Panc1 (cell line): ENCODE data around the gene KCNB1. TPM values are rescaled to one million over a fixed set of nuclear protein-coding genes. Genes with fewer than 3 reads are reported as not detected.

Experiments used
- ATAC-seq: fragments of 200-7000 bp; cut with Tn5 transposase; 2 replicates; pipeline ENCODE4 v1.9.1; 2020; ENCODE audit warnings: mild to moderate bottlenecking, moderate library complexity
- BruUV-seq: library from RNA; stranded (reverse); fragments of 400-500 nt; replicated peaks from 2 replicates; lab custom pipeline; 2021; lab: Mats Ljungman, UMichigan
- CTCF ChIA-PET: fragments of 300-600 bp; sonication (Branson Sonifier 250); formaldehyde crosslinking; loops from one replicate; lab custom pipeline; 2022; ENCODE audit warnings: antibody characterized with exemption; lab: Charles Lee
- POLR2A ChIA-PET: fragments of 300-600 bp; sonication (Branson Sonifier 250); formaldehyde crosslinking; loops from one replicate; lab custom pipeline; 2022; ENCODE audit warnings: antibody characterized with exemption; lab: Charles Lee
- DNase-seq: peaks from one replicate; pipeline ENCODE4 v3.0.0-alpha.2; 2010; ENCODE audit warnings: low read depth, low spot score
- H3K27ac ChIP-seq: 2 replicates; pipeline ENCODE4 v1.5.1; 2011; ENCODE audit warnings: mild to moderate bottlenecking, low read length, inconsistent platforms
- H3K27me3 ChIP-seq: fragments of 200-500 bp; sonication (Bioruptor generic); 2 replicates; pipeline ENCODE4 v1.6.0; 2014; ENCODE audit warnings: low read length, inconsistent platforms; ENCODE audit not compliant: control insufficient read depth, insufficient read depth
- H3K36me3 ChIP-seq: fragments of 200-500 bp; sonication (Bioruptor generic); 2 replicates; pipeline ENCODE4 v1.5.1; 2014; ENCODE audit warnings: inconsistent platforms, mild to moderate bottlenecking, low read length, moderate library complexity; ENCODE audit not compliant: control insufficient read depth, insufficient read depth
- H3K4me1 ChIP-seq: 2 replicates; pipeline ENCODE4 v1.5.1; 2011; ENCODE audit warnings: inconsistent platforms, mild to moderate bottlenecking, low read length, moderate library complexity; ENCODE audit not compliant: control insufficient read depth, insufficient read depth
- H3K4me3 ChIP-seq, 2 experiments: 2 replicates each; pipeline ENCODE4 v1.5.1; 2011 to 2012; ENCODE audit warnings: low read depth in 2 of 2, low read length in 2 of 2, mild to moderate bottlenecking in 2 of 2, inconsistent platforms in 1 of 2, moderate library complexity in 1 of 2
- H3K9me3 ChIP-seq: fragments of 200-500 bp; sonication (Bioruptor generic); 2 replicates; pipeline ENCODE4 v1.5.1; 2014; ENCODE audit warnings: low read depth, mild to moderate bottlenecking, inconsistent platforms, low read length, moderate library complexity; ENCODE audit not compliant: control insufficient read depth, insufficient read depth
- CTCF ChIP-seq: fragments of 450-650 bp; IDR thresholded peaks from 2 replicates; pipeline ENCODE4 v1.5.1; 2017; ENCODE audit warnings: mild to moderate bottlenecking
- POLR2AphosphoS5 ChIP-seq: IDR thresholded peaks from 2 replicates; pipeline ENCODE4 v1.6.1; 2012; ENCODE audit warnings: mild to moderate bottlenecking, low read depth, low read length, moderate library complexity
- REST ChIP-seq, 2 experiments: IDR thresholded peaks; 2 replicates each; pipeline ENCODE4 v1.6.1; 2011 to 2012; ENCODE audit warnings: low read depth in 2 of 2, control low read depth in 1 of 2, low read length in 1 of 2, mild to moderate bottlenecking in 1 of 2, moderate library complexity in 1 of 2; ENCODE audit not compliant: insufficient read depth in 1 of 2
- SIN3A ChIP-seq: IDR thresholded peaks from 2 replicates; pipeline ENCODE4 v1.6.1; 2012; ENCODE audit warnings: low read depth, mild to moderate bottlenecking, low read length, moderate library complexity, borderline replicate concordance; ENCODE audit not compliant: insufficient read depth
- TCF7L2 ChIP-seq: IDR thresholded peaks from 2 replicates; pipeline ENCODE4 v1.6.1; 2011; ENCODE audit warnings: mild to moderate bottlenecking, low read depth, low read length, inconsistent platforms
- in situ Hi-C: cut with HindIII; loops from 2 replicates; pipeline ENCODE4 v1.10.0; 2016; ENCODE audit warnings: low sequenced_read_pairs, low pct_unique_long_range_greater_than_20kb
- intact Hi-C: fragments of 100-400 bp; cut with micrococcal nuclease; formaldehyde crosslinking; loops from one replicate; pipeline ENCODE4 v1.10.0; 2022; ENCODE audit not compliant: unreplicated experiment
- total RNA-seq: library from RNA; stranded (reverse); gene quantifications from one replicate; pipeline ENCODE4 v1.2.1, GENCODE V29; 2021; ENCODE audit not compliant: unreplicated experiment

KCNB1 gene
- total RNA-seq, 1 experiment from 2014 or later, result 11.1 TPM

- no peaks in the 10 kb centered on the region for H3K36me3 ChIP-seq
- BruUV-seq, result no TSS peak
- intact Hi-C loops (no loop called here), in situ Hi-C loops (no loop called here)
- ATAC-seq, result no peak
- no peak for DNase-seq
- H3K9me3 ChIP-seq, result no peaks in the 10 kb centered on the region
- no peak overlapping the region for H3K4me3 ChIP-seq
- H3K27ac ChIP-seq, result no peak overlapping the region
- no peak for TF ChIP-seq CTCF
- TF ChIP-seq SIN3A, result no peak
- TF ChIP-seq POLR2AphosphoS5, result no peak
- TF ChIP-seq TCF7L2, result no peak
- TF ChIP-seq REST (IDR thresholded peaks at IDR 0.05; ENCODE audit: insufficient read depth in 1 of 2, low read depth in 2 of 2, low read length in 1 of 2), result no peak
- no peaks in the 10 kb centered on the region for H3K27me3 ChIP-seq
- H3K4me1 ChIP-seq, result no peaks in the 10 kb centered on the region
- ChIA-PET CTCF (no interaction called here), POLR2A (no interaction called here)
Measured at GRCh38 chr20:49459684-49460083, 22.8 kb downstream of the KCNB1 start.

GRCh38 chr20:49457444-49457843, 25.0 kb downstream of the KCNB1 start:
- POLR2A ChIA-PET, result no interaction called here
- CTCF ChIA-PET, result no interaction called here

More at GRCh38 chr20:49457444-49457843, 25.0 kb downstream of the KCNB1 start:
- in situ Hi-C loops, result no loop called here
- Histone ChIP-seq H3K4me3 (no peak overlapping the region), H3K27me3 (no peaks in the 10 kb centered on the region), H3K9me3 (no peaks in the 10 kb centered on the region), H3K27ac (no peak overlapping the region), H3K4me1 (no peaks in the 10 kb centered on the region), H3K36me3 (no peaks in the 10 kb centered on the region)
- BruUV-seq, result no TSS peak
- no peak for TF ChIP-seq REST (IDR thresholded peaks at IDR 0.05; ENCODE audit: insufficient read depth in 1 of 2, low read depth in 2 of 2, low read length in 1 of 2)
- no peak for TF ChIP-seq POLR2AphosphoS5
- TF ChIP-seq SIN3A, result no peak
- no peak for TF ChIP-seq TCF7L2
- TF ChIP-seq CTCF, result no peak
- intact Hi-C loops, result no loop called here
- ATAC-seq, result no peak
- DNase-seq, result no peak
